Thyroid gland (tissue), 4 donors: ENCODE measurements around the gene DYNLT5.

ENCODE experiments used
- POLR2A ChIP-seq, 2 donors: fragments of 450-650 bp; IDR thresholded peaks; one replicate each; pipeline ENCODE4 v1.6.1; 2017; ENCODE audit warnings: antibody characterized with exemption in 2 of 2, mild to moderate bottlenecking in 2 of 2, moderate library complexity in 1 of 2
- TF ChIP-seq, protein P1 (sequence below), 6 experiments: fragments of 200-600 bp in 3 of 6; fragments of 450-650 bp in 3 of 6; sonication (generic) in 3 of 6; IDR thresholded peaks; one replicate each; pipeline ENCODE4 v1.5.1; 2016 to 2019; ENCODE audit warnings: antibody characterized with exemption in 6 of 6, mild to moderate bottlenecking in 2 of 6, inconsistent platforms in 1 of 6, moderate library complexity in 1 of 6

DNA sequence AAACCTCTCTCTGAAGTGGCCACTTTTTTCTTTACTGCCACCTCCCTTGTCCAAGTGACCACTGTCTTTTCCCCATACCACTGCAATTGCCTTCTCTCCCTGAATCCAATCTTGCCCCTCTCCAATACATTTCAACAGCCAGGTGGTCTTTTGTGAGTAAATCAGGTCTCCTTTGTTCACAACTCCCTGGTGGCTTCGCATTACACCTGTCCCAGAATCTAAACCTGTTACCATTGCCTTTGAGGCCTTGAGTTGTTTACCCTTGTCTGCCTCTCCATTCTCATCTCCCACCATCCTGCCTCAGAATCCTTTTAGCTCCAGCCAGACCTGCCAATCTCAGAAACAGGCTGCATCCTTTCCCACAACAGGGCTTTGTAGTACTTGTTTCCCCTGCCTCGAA is 21.8 kb upstream of the DYNLT5 start:
- TF ChIP-seq, protein P1, sequence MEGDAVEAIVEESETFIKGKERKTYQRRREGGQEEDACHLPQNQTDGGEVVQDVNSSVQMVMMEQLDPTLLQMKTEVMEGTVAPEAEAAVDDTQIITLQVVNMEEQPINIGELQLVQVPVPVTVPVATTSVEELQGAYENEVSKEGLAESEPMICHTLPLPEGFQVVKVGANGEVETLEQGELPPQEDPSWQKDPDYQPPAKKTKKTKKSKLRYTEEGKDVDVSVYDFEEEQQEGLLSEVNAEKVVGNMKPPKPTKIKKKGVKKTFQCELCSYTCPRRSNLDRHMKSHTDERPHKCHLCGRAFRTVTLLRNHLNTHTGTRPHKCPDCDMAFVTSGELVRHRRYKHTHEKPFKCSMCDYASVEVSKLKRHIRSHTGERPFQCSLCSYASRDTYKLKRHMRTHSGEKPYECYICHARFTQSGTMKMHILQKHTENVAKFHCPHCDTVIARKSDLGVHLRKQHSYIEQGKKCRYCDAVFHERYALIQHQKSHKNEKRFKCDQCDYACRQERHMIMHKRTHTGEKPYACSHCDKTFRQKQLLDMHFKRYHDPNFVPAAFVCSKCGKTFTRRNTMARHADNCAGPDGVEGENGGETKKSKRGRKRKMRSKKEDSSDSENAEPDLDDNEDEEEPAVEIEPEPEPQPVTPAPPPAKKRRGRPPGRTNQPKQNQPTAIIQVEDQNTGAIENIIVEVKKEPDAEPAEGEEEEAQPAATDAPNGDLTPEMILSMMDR (IDR thresholded peaks at IDR 0.05): no peak
- TF ChIP-seq POLR2A (IDR thresholded peaks at IDR 0.05): no peak
